Breast epithelium (tissue), 4 donors: Measurements from ENCODE around the gene SPINT4. TPM values are rescaled to one million over a fixed set of nuclear protein-coding genes. Genes with fewer than 3 reads are reported as not detected.

Source experiments
- DNase-seq, 2 donors: peaks; one replicate each; pipeline ENCODE4 v3.0.0-alpha.2; 2019; ENCODE audit warnings: low spot score in 2 of 2
- H3K27ac ChIP-seq, 2 donors: fragments of 200-600 bp; sonication (generic) in 1 of 2; one replicate each; pipeline ENCODE4 v1.5.1; 2016 to 2019; ENCODE audit warnings: mild to moderate bottlenecking in 1 of 2
- H3K27me3 ChIP-seq, 2 donors: fragments of 200-600 bp; sonication (generic) in 1 of 2; one replicate each; pipeline versions ENCODE4 v1.5.1 to v1.6.0; 2017 to 2019; ENCODE audit warnings: control low read depth in 1 of 2, mild to moderate bottlenecking in 1 of 2
- H3K36me3 ChIP-seq: fragments of 200-600 bp; one replicate; pipeline ENCODE4 v1.5.1; 2019
- H3K4me1 ChIP-seq, 2 donors: fragments of 200-600 bp; sonication (generic); one replicate each; pipeline ENCODE4 v1.5.1; 2016 to 2019; ENCODE audit warnings: control low read depth in 1 of 2
- H3K4me3 ChIP-seq, 3 donors: fragments of 200-600 bp; sonication (generic); 1 replicate in 2 of 3; 2 replicates in 1 of 3; pipeline ENCODE4 v1.5.1; 2016 to 2019; ENCODE audit warnings: mild to moderate bottlenecking in 3 of 3, moderate library complexity in 2 of 3
- H3K9me3 ChIP-seq, 2 donors: fragments of 200-600 bp; sonication (generic) in 1 of 2; one replicate each; pipeline ENCODE4 v1.5.1; 2016 to 2019; ENCODE audit warnings: control low read depth in 1 of 2
- CTCF ChIP-seq, 3 donors: fragments of 450-650 bp; IDR thresholded peaks; one replicate each; pipeline ENCODE4 v1.5.1; 2016 to 2017; ENCODE audit warnings: antibody characterized with exemption in 3 of 3, mild to moderate bottlenecking in 3 of 3, moderate library complexity in 3 of 3
- POLR2A ChIP-seq: fragments of 450-650 bp; IDR thresholded peaks from one replicate; pipeline ENCODE4 v1.6.1; 2016; ENCODE audit warnings: antibody characterized with exemption, mild to moderate bottlenecking, moderate library complexity
- POLR2AphosphoS5 ChIP-seq, 3 donors: sonication (generic); formaldehyde crosslinking; IDR thresholded peaks; one replicate each; pipeline ENCODE4 v1.6.1; 2017; ENCODE audit warnings: antibody characterized with exemption in 3 of 3
- intact Hi-C: fragments of 100-400 bp; cut with DNase I; formaldehyde crosslinking; loops from one replicate; pipeline ENCODE4 v1.15.1; 2023; ENCODE audit warnings: low total_unique reads
- total RNA-seq, 3 donors: library from RNA; depleted of rRNA; stranded (reverse); fragments of >200 nt; gene quantifications; one replicate each; pipeline ENCODE4 v1.1.0, GENCODE V29; 2016

SPINT4 gene
- total RNA-seq, 3 donors from 2014 or later, result not detected

- Histone ChIP-seq H3K4me1 (peaks cover 0 to 15% of the 10 kb centered on the region in 2 donors), H3K27me3 (no peaks in the 10 kb centered on the region), H3K27ac (no peak overlapping the region), H3K36me3 (no peaks in the 10 kb centered on the region), H3K4me3 (no peak overlapping the region), H3K9me3 (no peaks in the 10 kb centered on the region)
- TF ChIP-seq CTCF (IDR thresholded peaks at IDR 0.05) (no peak), POLR2A (no peak), POLR2AphosphoS5 (IDR thresholded peaks at IDR 0.05) (no peak)
- intact Hi-C loops, result loop anchor here (10.0 kb wide), 1 partner anchor 460 kb away; no protein-coding TSS in a partner anchor
- no peak for DNase-seq
Observed at GRCh38 chr20:45774945-45775344, 52.8 kb downstream of the SPINT4 start.

DNA sequence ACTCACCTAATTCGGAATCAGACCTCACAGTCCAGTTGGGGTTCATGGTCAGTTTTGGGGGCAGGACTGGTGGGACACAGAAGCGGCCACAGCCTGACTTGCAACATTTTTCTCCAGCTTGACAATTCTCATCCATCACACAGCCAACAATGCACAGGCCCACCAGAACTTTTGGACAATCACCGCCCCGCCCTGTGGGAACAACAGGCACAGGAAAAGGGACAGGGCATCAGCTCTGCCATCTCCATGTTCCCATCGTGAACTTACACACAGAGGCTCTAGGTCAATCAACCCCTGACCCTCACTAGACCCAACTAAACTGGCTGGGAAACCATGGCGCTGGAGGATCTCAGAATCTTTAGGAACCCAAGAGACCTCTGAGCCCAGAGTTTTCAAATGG lies 53.3 kb downstream of the SPINT4 start:
- no peak for TF ChIP-seq CTCF (IDR thresholded peaks at IDR 0.05)
- TF ChIP-seq POLR2AphosphoS5 (IDR thresholded peaks at IDR 0.05), result no peak
- TF ChIP-seq POLR2A, result no peak
- no peaks in the 10 kb centered on the region for H3K27me3 ChIP-seq
- H3K4me3 ChIP-seq, result no peak overlapping the region
- no peaks in the 10 kb centered on the region for H3K36me3 ChIP-seq
- H3K4me1 ChIP-seq, result peaks cover 0 to 19% of the 10 kb centered on the region in 2 donors
- no peak overlapping the region for H3K27ac ChIP-seq
- no peak for DNase-seq
- H3K9me3 ChIP-seq, result no peaks in the 10 kb centered on the region
- intact Hi-C loops, result loop anchor here (10.0 kb wide), 1 partner anchor 461 kb away; no protein-coding TSS in a partner anchor

Other genes with a start within 250 kb of the SPINT4 start
- not detected for gene SPINT3, start 206.7 kb upstream of the SPINT4 start, total RNA-seq
- not detected for gene WFDC6, start 182.9 kb upstream of the SPINT4 start, total RNA-seq
- not detected for gene EPPIN, start 174.9 kb upstream of the SPINT4 start, total RNA-seq
- not detected for gene WFDC8, start 143.1 kb upstream of the SPINT4 start, total RNA-seq
- not detected for gene WFDC10A, start 92.6 kb upstream of the SPINT4 start, total RNA-seq
- not detected for gene WFDC9, start 91.1 kb upstream of the SPINT4 start, total RNA-seq
- not detected for gene WFDC11, start 52.1 kb upstream of the SPINT4 start, total RNA-seq
- not detected for gene WFDC13, start 20.3 kb upstream of the SPINT4 start, total RNA-seq
- not detected for gene WFDC10B, start 17.3 kb upstream of the SPINT4 start, total RNA-seq
- gene WFDC3, start 69.5 kb downstream of the SPINT4 start, total RNA-seq, result under 1 TPM in 1 of 3 donors, not detected in 2; 0.73 TPM
- gene DNTTIP1, start 69.6 kb downstream of the SPINT4 start, total RNA-seq, result 10 to 100 TPM; 20.8 to 33.8 (median 26.2) TPM
- gene UBE2C, start 90.3 kb downstream of the SPINT4 start, total RNA-seq, result 1 to 10 TPM in 2 of 3 donors, under 1 TPM in 1; 0.98 to 5.9 (median 1.2) TPM
- 1 to 10 TPM; 2.0 to 4.8 (median 2.6) TPM for gene TNNC2, start 105.0 kb downstream of the SPINT4 start, total RNA-seq
- gene SNX21, start 111.5 kb downstream of the SPINT4 start, total RNA-seq, result 100 to 1,000 TPM in 1 of 3 donors, 10 to 100 TPM in 2; 55.0 to 138 (median 66.9) TPM
- gene ACOT8, start 135.0 kb downstream of the SPINT4 start, total RNA-seq, result 10 to 100 TPM; 33.4 to 48.9 (median 37.3) TPM
- 1 to 10 TPM; 1.9 to 5.4 (median 4.9) TPM for gene ZSWIM3, start 135.3 kb downstream of the SPINT4 start, total RNA-seq
- gene ZSWIM1, start 158.9 kb downstream of the SPINT4 start, total RNA-seq, result 10 to 100 TPM in 1 of 3 donors, 1 to 10 TPM in 2; 6.9 to 11.4 (median 7.5) TPM
- gene SPATA25, start 165.3 kb downstream of the SPINT4 start, total RNA-seq, result 1 to 10 TPM; 3.4 to 3.9 (median 3.7) TPM
- 1 to 10 TPM; 7.5 to 9.7 (median 8.8) TPM for gene NEURL2, start 168.9 kb downstream of the SPINT4 start, total RNA-seq
- 100 to 1,000 TPM in 1 of 3 donors, 10 to 100 TPM in 2; 42.0 to 136 (median 55.6) TPM for gene CTSA, start 169.0 kb downstream of the SPINT4 start, total RNA-seq
- gene PLTP, start 189.8 kb downstream of the SPINT4 start, total RNA-seq, result 100 to 1,000 TPM in 1 of 3 donors, 10 to 100 TPM in 2; 78.3 to 405 (median 100.0) TPM
- 10 to 100 TPM; 28.2 to 40.2 (median 30.8) TPM for gene PCIF1, start 212.3 kb downstream of the SPINT4 start, total RNA-seq
- gene ZNF335, start 249.9 kb downstream of the SPINT4 start, total RNA-seq, result 10 to 100 TPM; 12.6 to 25.9 (median 20.6) TPM